Stimulated activated CD4-positive, alpha-beta T cell treated with anti-CD3 and anti-CD28 coated beads, Interleukin-12 subunit alpha, Interleukin-12 subunit beta, amount 100 ng/mL, for 24 hours (primary cell): Measurements from ENCODE around the gene SLC26A11.
"Not testable (repeated sequence)": the region's sequence is repeated elsewhere in the genome, so short reads cannot be mapped to it uniquely, and the experiment has no call there.

Source experiments
- DNase-seq, 2 experiments: peaks; one replicate each; pipeline ENCODE4 v3.0.0-alpha.2; 2020; ENCODE audit warnings: low read depth in 2 of 2

The SLC26A11 gene

DNA sequence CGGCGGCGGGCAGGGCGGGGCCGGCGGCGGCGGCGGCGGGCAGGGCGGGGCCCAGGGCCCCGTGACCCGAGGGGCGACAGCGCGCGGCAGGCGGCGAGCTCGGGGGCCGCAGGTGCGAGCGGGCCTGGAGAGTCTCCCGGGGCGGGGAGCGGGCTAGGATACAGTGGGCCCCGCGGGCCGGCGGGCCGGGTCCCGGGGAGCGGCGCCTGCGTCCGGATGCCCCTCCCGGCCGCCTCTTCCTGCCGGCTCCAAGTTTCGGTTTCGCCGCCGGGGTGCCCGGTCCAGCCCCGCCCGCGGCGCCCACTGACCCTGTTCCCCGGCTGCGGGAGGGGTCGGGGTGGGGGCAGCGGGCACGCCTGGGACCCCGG, 40.5 kb downstream of the SLC26A11 start, which contains the start of gene RNF213:
Gene RNF213 (plus strand): TSS at position 62 of the 368 bp plus-strand sequence. CDS start 2,830 bp downstream, outside the sequence.
- no peak for DNase-seq

DNA sequence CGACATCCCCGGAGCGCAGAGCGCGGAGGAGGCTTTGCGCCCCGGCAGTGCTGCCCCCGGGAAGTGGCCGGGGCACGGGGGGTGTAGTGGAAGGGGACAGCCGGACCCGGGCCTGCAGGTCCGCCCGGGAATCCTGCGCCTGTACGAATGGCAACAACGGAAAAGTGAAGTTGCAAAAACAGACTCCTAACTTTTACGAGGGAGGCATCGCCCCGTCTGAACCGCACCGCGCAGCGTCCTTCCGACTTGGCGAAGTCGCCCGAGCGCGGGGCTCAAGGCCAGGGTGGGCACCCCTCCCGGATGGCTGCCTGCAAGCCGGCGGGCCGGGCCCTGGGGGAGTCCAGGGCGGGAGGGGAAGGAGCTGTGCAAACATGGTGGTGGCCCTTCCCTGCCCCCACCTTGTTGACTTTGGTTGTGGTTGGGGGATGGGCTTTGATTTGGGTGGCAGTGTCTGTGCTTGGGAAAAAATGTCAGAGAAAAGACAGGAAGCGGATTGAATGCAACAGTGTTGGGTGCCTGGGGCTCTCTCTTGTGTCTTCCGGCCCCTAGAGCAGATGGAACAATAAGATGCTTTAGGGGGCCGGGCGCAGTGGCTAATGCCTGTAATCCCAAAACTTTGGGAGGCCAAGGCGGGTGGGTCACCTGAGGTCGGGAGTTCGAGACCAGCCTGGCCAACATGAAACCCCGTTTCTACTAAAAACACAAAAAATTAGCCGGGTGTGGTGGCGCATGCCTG, 41.1 kb downstream of the SLC26A11 start:
- DNase-seq, result peak in 1 of 2 experiments; percentile 43

DNA sequence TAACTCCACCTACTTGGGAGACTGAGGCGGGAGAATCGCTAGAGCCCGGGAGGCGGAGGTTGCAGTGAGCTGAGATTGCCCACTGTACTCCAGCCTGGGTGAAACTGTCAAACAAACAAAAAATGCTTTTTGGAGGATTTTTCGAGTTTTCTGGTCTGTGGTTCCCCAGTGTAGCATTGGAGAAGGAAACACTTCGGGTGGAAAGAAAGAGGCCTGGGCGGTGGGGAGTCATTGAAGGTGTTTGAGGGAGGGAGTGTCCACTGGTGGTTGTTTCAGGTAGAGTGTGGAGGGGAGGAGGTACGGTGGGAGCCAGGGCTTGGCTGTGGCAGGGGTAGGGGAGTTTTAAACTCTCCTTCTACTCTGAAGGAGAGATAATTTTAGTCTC, 41.7 kb downstream of the SLC26A11 start:
- no peak for DNase-seq

DNA sequence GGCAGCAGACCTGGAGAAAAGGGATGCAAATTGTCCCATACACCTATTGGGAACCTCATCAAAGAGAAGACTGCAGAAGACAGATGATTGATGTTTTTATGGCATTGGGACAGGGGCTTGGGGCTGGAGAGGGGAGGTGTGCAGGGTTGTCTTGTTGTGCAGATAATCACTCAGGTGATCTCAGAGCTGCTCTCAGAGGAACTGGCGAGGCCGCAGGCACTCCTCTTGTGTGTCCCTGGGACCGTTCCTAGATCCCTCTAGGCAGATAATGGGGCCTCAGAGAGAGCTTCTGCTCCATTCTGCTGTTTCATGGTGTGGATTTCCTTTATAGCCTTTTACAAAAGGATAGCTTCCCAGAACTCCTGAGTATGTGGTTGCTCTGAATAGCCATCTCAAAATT, 42.1 kb downstream of the SLC26A11 start:
- DNase-seq, result no peak

DNA sequence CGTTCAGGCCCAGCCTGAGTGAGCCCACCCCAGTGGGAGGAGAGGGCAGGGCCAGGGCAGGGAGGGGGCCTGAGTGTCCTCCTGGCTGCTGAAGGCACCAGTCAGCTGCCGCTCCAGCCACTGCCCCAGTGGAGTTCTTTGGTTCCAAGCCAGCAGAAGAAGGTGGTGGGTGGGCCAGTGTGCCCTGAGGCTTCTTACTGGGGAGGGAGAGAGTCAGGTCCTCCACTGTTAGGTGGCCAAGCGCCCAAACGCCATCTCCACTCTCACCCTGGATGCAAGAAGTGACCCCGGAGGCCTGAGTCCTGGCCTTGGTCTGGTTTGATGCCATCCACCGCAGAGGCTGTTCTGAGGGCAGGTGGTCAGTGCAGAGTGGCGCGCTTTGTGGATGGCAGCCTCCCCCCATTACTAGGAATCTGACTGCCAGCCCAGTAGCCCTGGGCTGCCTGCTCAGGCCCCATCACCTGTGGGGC, 42.6 kb downstream of the SLC26A11 start:
- DNase-seq, result no peak

DNA sequence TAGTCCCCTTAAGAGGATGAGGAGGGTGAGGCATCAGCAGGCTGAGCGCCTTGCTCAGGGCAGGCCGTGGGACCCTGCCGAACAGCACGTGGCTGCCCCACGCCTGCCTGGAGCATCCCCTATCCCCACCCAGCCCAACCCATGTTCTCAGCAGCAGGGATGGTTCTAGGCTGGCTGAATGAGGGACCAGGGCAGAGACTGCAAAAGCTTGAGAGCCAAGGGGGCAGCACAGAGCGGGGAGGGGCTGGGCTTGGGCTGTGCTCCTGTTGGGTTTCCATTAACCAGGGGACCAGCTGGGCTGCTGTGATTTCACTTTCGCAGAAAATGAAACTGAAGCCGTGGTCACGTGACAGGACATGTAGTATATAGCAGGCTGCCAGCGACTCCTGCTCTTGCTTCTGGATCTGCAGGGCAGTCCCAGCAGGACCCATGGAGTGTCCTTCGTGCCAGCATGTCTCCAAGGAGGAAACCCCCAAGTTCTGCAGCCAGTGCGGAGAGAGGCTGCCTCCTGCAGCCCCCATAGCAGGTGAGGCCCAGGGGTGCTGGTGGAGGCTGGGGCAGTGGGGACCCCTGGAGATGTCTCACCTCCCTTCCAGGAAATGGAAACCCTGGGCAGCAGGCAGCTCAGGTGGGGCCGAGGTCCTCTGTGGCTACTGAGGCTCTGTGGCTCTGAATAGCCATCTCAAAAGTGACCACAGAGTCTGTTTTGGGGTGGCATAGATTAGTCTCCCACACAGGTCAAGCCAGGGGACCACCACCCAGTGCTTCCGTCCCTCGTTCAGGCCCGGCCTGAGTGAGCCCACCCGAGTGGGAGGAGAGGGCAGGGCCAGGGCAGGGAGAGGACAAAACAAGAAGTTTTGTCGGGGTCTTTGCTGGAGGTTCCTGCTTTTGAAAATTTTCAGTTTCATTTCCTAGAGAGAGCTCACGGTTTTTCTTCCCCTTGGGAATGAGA, 43.3 kb downstream of the SLC26A11 start:
- peak; percentile 82 to 88 for DNase-seq

DNA sequence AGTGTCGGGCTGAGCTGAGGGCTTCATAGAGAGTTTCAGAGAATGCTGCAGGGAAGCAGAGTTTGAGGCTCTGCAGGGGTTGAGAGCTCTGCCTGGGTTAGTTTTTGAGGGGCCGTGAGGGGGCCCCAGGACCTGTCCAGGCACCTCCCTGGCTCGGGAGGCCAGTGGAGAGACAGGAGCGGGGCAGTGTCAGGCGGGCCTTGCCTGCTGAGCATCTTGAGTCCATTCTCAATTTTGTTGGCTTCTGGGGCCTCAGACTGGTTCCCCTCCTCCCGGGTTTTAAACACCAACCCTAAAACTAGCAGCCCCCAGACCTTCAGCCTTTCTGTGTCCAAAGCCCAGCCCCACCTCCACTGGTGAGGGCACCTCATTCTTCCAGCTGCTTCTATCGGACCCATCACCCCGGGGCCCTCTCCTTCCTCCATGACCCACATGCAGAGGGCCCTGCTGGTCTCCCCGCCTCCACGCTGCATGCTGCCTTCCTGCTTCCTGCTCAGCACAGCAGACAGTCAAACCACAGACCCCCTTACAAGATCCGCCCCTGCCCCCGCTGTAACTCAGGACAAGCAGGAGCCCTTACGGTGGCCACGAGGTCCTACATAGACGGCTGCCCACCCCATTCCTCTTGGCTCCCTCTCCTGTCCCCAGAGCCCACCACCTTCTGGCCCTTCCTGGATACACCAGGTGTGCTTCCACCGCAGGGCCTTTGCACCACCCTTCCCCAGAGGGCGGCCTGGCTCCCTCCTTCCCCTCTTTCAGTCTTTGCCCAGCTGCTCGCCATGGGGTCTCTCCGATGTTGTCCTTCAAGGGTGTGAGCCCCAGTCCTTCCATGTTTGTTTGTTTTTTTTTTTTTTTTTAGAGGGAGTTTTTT, 44.2 kb downstream of the SLC26A11 start:
- DNase-seq, result peak in 1 of 2 experiments; percentile 47

DNA sequence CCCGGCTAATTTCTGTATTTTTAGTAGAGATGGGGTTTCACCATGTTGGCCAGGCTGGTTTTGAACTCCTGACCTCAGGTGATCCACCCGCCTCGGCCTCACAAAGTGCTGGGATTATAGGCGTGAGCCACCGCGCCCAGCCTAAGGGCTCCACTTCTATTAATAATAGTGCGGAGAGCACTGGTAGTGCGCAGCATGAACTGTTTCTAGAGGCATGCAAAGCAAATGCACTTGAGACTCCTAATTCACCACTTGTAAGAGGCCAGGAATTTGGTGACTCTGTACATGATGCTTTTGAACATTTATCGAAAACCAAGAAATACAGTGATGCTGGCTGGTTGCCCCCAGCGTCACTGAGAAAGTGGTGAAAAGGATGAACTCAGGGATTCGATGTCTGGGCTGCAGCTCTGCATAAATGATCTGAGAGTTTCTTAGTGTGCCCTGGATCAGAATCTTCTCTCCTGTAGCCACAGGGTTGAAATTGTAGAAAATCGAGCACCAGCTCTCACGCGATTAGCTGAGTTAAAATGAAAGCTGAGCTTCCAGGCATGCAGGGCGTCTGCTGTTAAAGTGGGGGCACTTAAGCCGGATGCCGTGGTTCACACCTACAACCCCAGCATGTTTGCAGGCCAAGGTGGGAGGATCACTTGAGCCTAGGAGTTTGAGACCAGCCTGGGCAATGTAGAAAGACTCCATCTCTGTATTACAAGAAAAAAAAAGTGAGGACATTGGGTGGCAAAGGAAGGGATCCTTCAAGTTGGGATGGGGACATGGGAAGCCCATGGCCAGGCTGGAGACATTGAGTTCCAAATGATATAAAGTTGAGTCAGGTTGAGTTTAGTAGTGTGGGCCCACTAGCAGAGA, 45.2 kb downstream of the SLC26A11 start:
- peak; percentile 56 to 62 for DNase-seq

DNA sequence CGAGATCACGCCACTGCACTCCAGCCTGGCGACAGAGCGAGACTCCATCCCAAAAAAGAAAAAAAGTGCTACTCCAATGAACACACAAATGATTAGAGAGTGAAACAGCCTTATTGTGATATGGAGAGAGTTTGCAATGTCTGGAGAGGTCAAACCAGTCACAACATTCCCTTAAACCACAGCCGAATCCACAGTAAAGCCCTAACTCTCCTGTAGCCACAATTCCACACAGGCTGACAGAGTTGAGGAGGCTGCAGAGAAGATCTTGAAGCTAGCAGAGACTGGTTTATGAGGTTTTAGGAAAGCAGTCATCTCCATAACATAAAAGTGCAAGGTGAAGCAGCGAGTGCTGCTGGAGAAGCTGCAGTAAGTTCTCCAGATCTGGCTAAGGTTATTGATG, 47.2 kb downstream of the SLC26A11 start:
- no peak for DNase-seq

DNA sequence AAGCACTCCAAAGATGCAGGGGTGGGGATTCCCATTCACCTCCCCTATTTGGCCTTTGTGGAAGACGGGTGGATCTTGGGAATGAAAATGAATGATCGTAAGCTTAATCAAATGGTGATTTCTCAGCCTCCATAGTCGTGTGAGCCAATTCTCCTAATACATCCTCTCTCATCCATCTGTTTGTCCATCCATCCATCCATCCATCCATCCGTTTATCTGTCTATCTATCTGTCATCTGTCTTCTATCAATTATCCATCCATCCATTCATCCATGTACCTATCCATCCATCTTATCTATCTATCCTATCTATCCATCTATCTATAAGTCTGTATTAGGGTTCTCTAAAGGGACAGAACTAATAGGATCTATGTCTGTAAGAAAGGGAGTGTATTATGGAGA, 48.2 kb downstream of the SLC26A11 start:
- no peak for DNase-seq

DNA sequence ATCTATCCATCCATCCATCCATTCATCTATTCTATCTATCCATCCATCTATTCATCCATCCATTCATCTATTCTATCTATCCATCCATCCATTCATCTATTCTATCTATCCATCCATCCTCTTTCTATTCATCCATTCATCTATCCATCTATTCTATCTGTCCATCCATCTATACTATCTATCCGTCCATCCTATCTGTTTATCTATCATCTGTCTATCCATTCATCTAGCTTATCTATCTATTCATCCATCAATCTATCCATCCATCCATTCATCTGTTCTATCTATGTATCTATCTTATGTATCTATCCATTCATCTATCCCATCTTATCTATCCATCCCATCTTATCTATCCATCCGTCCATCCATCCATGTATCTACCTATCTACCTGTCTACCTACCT, 49.2 kb downstream of the SLC26A11 start:
- DNase-seq, result no peak

DNA sequence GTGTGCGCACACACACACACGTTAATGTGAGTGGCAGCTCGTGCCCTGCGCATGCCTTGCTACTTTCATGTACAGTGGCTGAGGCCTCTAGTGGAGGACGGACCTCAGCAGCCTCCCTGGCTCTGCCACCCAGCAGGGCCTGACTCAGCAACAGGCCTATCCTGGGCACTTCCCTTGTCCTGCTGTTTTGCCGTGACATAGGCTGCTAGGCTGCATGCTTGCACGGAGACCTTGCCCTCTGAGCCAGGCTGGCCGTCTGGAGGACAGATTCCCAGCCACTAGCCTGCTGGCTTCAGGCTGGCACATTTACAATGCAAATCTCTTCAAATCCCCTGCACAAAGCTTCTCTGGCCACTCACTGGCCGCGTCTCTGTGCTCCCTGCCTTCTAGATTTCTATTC, 49.9 kb downstream of the SLC26A11 start:
- DNase-seq, result no peak

DNA sequence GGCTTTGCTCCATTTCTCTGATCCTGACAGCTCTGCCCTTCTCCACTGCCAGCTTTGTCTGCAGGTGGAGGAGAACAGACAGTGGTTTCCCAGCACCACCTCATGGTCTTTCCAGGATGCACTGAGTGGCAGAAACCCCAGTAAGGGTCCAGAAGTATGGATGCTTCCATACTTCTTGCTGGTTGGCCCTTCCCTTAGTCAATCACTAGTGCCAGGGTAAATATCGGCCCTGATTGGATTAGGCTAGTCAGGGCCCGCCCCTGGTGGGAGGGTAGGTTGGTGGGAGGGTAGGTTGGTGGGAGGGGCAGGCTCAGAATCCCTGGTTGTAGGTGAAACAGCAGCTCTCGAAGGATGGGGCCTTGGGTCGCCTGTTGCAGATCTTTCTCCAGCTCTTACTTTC, 50.6 kb downstream of the SLC26A11 start:
- DNase-seq, result peak in 1 of 2 experiments; percentile 62

DNA sequence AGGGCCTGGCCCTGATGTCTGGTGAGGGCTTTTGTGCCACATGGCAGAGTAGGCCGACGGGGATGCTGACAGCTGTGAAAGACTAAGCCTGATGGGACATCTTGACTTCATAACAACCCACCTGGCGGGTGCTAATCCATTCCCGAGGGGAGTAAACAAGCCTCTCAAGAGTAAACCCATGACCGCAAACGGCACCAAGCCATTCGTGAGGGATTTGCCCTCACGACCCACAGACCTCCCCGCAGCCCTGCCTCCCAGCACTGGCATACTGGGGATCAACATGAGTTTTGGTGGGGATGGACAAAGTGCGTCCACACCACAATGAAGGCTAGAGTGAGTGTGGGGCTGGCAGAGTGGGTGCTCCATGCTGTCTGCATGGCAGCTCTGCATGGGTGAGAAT, 52.1 kb downstream of the SLC26A11 start:
- no peak for DNase-seq

DNA sequence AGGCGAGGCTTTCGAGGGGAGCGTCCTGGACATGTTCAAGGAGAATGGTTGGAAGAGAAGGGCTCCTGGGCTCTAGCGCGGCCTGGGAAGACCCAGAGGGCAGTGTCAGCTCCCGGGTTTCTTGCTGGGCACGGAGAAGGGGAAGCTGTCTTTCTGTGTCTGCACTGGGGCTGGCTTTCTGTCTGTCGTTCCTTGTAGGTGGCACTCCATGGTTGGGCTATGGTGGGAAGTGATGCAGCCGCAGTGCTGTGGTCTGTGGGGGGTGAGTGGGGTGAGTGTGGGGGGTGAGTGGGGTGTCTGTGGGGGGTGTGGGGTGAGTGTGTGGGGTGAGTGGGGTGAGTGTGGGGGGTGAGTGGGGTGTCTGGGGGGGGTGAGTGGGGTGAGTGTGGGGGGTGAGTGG, 54.1 kb downstream of the SLC26A11 start:
- DNase-seq, result no peak

DNA sequence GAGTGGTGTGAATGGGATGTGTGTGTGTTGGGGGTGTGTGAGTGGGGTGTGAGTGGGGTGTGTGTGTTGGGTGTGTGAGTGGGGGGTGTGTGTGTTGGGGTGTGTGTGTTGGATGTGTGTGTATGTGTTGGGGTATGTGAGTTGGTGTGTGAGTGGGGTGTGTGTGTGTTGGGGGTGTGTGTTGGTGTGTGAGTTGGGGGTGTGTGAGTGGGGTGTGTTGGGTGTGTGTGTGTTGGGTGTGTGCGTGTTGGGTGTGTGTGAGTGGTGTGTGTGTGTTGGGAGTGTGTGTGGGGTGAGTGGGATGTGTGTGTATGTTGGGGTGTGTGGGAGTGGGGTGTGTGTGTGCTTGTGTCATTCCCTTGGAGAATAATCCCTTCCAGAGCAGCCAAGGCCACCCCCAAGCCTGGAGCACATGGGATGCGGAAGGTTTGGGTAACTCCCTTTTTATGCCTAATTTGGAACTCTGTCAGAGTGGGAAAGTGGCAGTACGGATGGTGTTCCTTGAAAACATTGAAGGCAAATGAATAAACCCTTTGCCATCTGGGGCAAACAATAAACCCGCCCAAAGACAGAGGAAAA, 54.7 kb downstream of the SLC26A11 start:
- DNase-seq, result no peak

DNA sequence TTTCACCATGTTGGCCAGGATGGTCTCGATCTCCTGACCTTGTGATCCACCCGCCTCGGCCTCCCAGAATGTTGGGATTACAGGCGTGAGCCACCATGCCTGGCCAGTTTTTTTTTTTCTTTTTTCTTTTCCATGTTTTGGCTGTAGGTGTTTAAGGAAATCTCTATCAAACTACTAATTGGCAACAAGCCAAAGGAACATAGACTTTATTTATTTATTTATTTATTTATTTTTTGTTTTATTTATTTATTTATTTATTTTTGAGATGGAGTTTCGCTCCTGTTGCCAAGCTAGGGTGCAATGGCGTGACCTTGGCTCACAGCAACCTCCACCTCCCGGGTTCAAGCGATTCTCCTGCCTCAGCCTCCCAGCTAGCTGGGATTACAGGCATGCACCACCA, 55.6 kb downstream of the SLC26A11 start:
- not testable (repeated sequence) for DNase-seq

DNA sequence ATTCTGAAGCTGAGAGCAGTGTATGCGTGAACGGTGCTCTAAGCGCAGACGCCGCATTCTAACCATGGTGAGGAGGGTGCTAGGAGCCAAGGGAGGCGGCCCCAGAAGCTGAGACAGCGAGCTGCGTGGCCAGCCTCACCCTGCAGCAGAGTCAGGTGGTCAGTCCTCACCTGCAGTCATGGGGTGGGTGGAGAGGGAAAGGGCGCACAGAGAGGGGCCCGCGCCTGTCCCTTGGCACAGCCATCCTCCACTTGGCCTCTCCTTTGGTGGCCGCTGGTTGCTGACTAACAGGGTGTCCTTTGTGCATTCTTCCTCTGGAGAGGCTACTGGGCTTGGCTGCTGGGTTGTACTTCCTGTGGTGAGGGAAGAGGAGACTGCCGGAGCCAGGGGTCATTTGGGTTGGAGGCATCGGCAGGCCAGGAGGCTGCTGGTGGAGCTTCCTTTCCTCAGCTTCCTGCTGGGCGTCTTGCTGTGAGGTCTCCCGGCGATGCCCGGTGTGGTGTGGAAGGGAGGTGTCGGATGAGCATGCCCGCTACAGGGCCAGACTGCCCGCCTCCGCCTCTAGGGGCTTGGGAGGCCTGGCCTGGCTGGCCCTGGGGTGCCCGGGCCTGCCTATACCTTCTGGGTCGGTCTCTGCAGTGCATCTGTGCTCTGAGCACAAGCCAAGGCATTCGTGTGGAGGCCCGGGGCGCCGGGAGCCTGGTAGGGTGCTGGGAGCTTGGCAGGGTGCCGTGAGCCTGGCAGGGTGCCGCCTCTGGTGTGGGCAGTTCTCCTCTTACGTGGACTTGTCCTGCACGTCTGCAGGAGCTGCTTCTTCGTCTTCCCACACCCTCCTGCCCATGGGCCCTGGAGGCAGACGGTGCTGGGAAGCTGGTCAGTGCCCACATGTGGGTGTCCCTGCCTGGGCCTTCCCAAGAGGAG, 57.8 kb downstream of the SLC26A11 start:
- DNase-seq, result no peak

DNA sequence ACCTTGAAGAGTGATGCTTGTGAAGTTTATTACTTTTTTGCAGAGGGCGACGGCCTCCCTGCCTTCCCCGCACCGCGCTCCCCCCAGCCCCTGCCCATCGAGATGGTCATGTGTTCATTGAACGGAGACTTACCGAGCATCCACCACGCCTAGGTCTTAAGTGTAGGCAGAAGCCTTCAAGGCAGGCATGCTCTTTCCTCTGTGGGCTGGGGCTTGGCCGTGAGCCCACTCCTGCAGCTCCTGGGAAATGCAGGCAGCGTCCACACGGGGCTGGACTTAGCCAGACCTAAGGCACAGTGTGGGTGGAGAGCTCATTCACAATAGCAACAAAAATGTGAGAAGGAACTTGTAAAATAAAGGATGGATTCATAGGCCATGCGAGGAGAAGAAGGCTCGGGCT, 59.7 kb downstream of the SLC26A11 start:
- DNase-seq, result no peak
